GM12875 (cell line): Measurements from ENCODE around the gene CTIF.

Experiments
- H3K4me3 ChIP-seq: one replicate; pipeline ENCODE4 v1.5.1; 2011; ENCODE audit warnings: low read depth, low read length, control low read depth
- TF ChIP-seq, protein P1 (sequence below): IDR thresholded peaks from 2 replicates; pipeline ENCODE4 v1.5.1; 2011; ENCODE audit warnings: low read depth, mild to moderate bottlenecking, control low read depth, inconsistent platforms, low read length, moderate library complexity, borderline replicate concordance; ENCODE audit not compliant: insufficient read depth

The CTIF gene

GRCh38 chr18:48723016-48723415, 184.2 kb downstream of the CTIF start:
- TF ChIP-seq, protein P1, sequence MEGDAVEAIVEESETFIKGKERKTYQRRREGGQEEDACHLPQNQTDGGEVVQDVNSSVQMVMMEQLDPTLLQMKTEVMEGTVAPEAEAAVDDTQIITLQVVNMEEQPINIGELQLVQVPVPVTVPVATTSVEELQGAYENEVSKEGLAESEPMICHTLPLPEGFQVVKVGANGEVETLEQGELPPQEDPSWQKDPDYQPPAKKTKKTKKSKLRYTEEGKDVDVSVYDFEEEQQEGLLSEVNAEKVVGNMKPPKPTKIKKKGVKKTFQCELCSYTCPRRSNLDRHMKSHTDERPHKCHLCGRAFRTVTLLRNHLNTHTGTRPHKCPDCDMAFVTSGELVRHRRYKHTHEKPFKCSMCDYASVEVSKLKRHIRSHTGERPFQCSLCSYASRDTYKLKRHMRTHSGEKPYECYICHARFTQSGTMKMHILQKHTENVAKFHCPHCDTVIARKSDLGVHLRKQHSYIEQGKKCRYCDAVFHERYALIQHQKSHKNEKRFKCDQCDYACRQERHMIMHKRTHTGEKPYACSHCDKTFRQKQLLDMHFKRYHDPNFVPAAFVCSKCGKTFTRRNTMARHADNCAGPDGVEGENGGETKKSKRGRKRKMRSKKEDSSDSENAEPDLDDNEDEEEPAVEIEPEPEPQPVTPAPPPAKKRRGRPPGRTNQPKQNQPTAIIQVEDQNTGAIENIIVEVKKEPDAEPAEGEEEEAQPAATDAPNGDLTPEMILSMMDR: no peak
- no peak overlapping the region for H3K4me3 ChIP-seq

DNA sequence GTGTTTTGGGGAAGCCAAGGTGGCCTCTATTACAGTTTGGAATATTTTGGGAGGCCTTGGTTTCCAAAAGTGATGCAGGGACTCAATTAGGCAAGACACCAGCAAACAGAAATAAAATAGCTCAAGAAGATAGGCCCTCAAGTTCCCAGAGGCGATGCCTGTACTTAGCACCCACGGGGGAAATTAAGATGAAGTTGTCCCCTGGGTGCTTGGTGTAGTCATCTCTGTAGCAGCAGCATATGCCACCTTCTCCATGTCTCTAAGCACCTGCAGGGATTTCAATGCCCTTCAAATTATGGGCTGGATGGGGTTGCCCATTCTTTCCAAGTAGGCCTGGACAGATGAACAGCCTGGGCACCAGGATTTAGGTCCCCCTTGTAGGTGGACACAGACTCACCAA, 185.0 kb downstream of the CTIF start:
- TF ChIP-seq, protein P1: no peak
- H3K4me3 ChIP-seq: no peak overlapping the region

- H3K4me3 ChIP-seq: no peak overlapping the region
- TF ChIP-seq, protein P1: no peak
Observed at GRCh38 chr18:48724442-48724841, 185.6 kb downstream of the CTIF start.

- H3K4me3 ChIP-seq: no peak overlapping the region
- TF ChIP-seq, protein P1: no peak
Observed at GRCh38 chr18:48724939-48725338, 186.1 kb downstream of the CTIF start.

GRCh38 chr18:48725562-48725961, 186.7 kb downstream of the CTIF start:
- TF ChIP-seq, protein P1: no peak
- no peak overlapping the region for H3K4me3 ChIP-seq

- TF ChIP-seq, protein P1: no peak
- H3K4me3 ChIP-seq: no peak overlapping the region
Observed at GRCh38 chr18:48727681-48728080, 188.8 kb downstream of the CTIF start.

DNA sequence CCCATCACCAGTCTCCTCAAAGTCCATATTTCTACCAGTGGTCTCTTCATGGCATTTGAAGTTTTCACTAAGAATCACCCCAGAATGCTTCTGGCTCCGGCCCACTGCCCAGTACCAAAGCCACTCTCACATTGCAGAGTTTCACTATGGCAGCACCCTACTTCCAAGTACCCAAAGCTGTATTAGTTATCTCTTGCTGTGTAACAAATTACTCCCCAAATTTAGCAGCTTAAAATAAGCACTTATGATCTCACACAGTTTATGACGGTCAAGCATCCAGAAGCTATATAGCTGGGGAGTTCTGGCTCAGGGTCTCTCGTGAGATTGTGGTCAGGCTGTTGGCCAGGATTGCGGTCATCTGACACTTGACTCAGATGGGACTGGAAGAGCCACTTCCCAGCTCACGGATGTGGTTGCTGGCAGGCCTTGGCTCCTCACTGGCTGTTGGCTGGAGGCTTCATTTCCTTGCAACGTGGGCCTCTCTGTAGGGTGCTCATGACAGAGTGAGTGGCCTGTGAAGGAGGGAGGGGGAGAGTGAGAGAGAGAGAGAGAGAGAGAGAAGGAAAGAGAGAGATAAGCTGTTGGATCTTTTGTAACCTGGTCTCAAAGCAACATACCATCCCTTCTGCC, 189.5 kb downstream of the CTIF start:
- TF ChIP-seq, protein P1: no peak
- no peak overlapping the region for H3K4me3 ChIP-seq
